ENCODE data around the gene KLHL29. TPM values are rescaled to one million over a fixed set of nuclear protein-coding genes. Genes with fewer than 3 reads are reported as not detected.
A peak's percentile ranks its signal among the peaks of the same experiment; 100 is the strongest.

Gene KLHL29
- total RNA-seq, 1 donor from 2014 or later, result 5.0 TPM

- no peak for TF ChIP-seq CTCF (IDR thresholded peaks at IDR 0.05)
- Mint-ChIP-seq H3K27me3 (ENCODE audit: unreplicated experiment) (peaks cover 2% of the 10 kb centered on the region), H3K36me3 (ENCODE audit: unreplicated experiment) (no peaks in the 10 kb centered on the region), H3K4me1 (ENCODE audit: unreplicated experiment) (peaks cover 16% of the 10 kb centered on the region), H3K4me3 (ENCODE audit: unreplicated experiment) (no peak overlapping the region), H3K27ac (ENCODE audit: unreplicated experiment) (no peak overlapping the region), H3K9me3 (ENCODE audit: unreplicated experiment) (no peaks in the 10 kb centered on the region)
- DNase-seq (ENCODE audit: extremely low spot score, unreplicated experiment), result no peak
Measured at GRCh38 chr2:23411752-23412431, 26.9 kb downstream of the KLHL29 start.

DNA sequence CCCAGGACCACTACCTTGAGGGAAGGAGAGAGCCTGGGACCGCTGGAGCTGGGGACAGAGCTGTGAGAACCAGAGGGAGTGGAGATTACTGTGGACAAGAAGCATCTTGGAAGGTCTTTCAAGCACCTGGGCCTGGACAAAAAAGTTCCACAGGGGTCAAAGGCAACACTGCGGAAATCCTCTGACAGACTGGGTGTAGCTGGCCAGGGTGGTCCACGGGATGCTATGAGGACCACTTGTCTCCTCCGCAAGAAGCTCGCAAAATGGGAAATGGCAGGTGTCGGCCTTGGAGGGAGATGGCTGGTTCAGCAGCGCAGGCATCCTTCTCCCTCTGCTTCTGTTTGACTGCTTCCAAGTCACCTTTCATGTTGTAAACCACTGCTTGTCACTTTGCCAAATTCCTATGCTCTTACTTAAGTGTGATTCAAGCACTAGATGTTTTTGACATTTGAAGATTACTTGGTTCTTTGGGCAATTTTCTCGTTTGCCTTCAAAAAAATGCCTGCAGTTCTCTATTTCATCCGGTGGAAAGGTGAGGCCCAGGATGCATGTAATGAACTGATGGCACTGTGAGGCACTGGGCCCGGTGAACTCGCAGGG lies 27.7 kb downstream of the KLHL29 start:
- no peaks in the 10 kb centered on the region for H3K9me3 Mint-ChIP-seq (ENCODE audit: unreplicated experiment)
- no peak overlapping the region for H3K4me3 Mint-ChIP-seq (ENCODE audit: unreplicated experiment)
- no peak for TF ChIP-seq CTCF (IDR thresholded peaks at IDR 0.05)
- DNase-seq (ENCODE audit: extremely low spot score, unreplicated experiment), result no peak
- no peak overlapping the region for H3K27ac Mint-ChIP-seq (ENCODE audit: unreplicated experiment)
- peaks cover 2% of the 10 kb centered on the region for H3K27me3 Mint-ChIP-seq (ENCODE audit: unreplicated experiment)
- H3K4me1 Mint-ChIP-seq (ENCODE audit: unreplicated experiment), result peaks cover 16% of the 10 kb centered on the region
- H3K36me3 Mint-ChIP-seq (ENCODE audit: unreplicated experiment), result no peaks in the 10 kb centered on the region

GRCh38 chr2:23413641-23414040 lies 28.7 kb downstream of the KLHL29 start:
- Mint-ChIP-seq H3K9me3 (ENCODE audit: unreplicated experiment) (no peaks in the 10 kb centered on the region), H3K27me3 (ENCODE audit: unreplicated experiment) (peaks cover 2% of the 10 kb centered on the region), H3K4me1 (ENCODE audit: unreplicated experiment) (peaks cover 16% of the 10 kb centered on the region), H3K27ac (ENCODE audit: unreplicated experiment) (no peak overlapping the region), H3K4me3 (ENCODE audit: unreplicated experiment) (no peak overlapping the region), H3K36me3 (ENCODE audit: unreplicated experiment) (no peaks in the 10 kb centered on the region)
- no peak for TF ChIP-seq CTCF (IDR thresholded peaks at IDR 0.05)
- DNase-seq (ENCODE audit: extremely low spot score, unreplicated experiment), result no peak

- H3K4me1 Mint-ChIP-seq (ENCODE audit: unreplicated experiment), result peaks cover 16% of the 10 kb centered on the region
- DNase-seq (ENCODE audit: extremely low spot score, unreplicated experiment), result no peak
- H3K4me3 Mint-ChIP-seq (ENCODE audit: unreplicated experiment), result no peak overlapping the region
- H3K9me3 Mint-ChIP-seq (ENCODE audit: unreplicated experiment), result no peaks in the 10 kb centered on the region
- H3K36me3 Mint-ChIP-seq (ENCODE audit: unreplicated experiment), result no peaks in the 10 kb centered on the region
- peaks cover 2% of the 10 kb centered on the region for H3K27me3 Mint-ChIP-seq (ENCODE audit: unreplicated experiment)
- TF ChIP-seq CTCF (IDR thresholded peaks at IDR 0.05), result no peak
- H3K27ac Mint-ChIP-seq (ENCODE audit: unreplicated experiment), result no peak overlapping the region
Measured at GRCh38 chr2:23414106-23414505, 29.1 kb downstream of the KLHL29 start.

GRCh38 chr2:23414871-23415270 lies 29.9 kb downstream of the KLHL29 start:
- H3K9me3 Mint-ChIP-seq (ENCODE audit: unreplicated experiment), result no peaks in the 10 kb centered on the region
- H3K27ac Mint-ChIP-seq (ENCODE audit: unreplicated experiment), result no peak overlapping the region
- no peak for DNase-seq (ENCODE audit: extremely low spot score, unreplicated experiment)
- H3K27me3 Mint-ChIP-seq (ENCODE audit: unreplicated experiment), result peaks cover 2% of the 10 kb centered on the region
- peaks cover 16% of the 10 kb centered on the region for H3K4me1 Mint-ChIP-seq (ENCODE audit: unreplicated experiment)
- no peaks in the 10 kb centered on the region for H3K36me3 Mint-ChIP-seq (ENCODE audit: unreplicated experiment)
- no peak overlapping the region for H3K4me3 Mint-ChIP-seq (ENCODE audit: unreplicated experiment)
- peak; percentile 22 for TF ChIP-seq CTCF (IDR thresholded peaks at IDR 0.05)
